ENCODE data around the gene KCNJ14. TPM values are rescaled to one million over a fixed set of nuclear protein-coding genes. Genes with fewer than 3 reads are reported as not detected.
A peak's percentile ranks its signal among the peaks of the same experiment; 100 is the strongest.

The KCNJ14 gene
- total RNA-seq, 1 donor from 2014 or later: 0.19 TPM

DNA sequence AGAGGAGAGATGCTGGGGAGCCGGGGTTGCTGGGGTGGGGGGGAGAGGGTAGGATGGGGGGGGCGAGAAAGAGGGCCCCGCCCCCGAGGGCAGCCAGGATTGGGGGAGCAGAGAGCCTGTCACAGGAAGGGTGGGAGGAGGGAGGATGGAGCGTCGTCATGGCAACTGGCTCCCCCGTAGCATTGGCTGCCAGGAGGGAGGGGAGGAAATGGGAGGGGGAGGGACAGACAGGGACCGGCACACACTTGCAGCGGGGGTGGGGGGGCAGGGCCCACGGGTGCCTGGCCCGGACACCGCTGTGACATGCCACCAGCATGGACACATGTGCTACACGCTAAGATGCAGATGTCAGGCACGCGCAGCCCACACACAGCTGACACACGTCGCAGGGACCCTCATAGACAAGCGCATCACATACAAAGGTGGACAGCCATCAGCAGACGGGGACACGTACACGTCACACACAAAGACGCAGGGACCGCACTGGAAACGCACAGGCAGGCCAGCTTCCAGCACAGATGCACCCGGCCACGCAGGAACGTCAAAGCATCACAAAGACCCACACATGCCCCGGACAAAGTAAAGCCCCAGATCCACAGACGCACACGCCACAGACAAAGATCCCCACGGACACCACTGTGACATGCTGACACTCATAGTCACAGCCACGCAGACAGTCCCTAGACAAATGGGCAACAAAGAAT is 56.6 kb downstream of the KCNJ14 start, which contains the start of gene LMTK3:
Gene LMTK3, minus strand, starts transcription at position 36 of the 704 bp plus-strand sequence. CDS start 259 bp downstream, outside the sequence.
- intact Hi-C loops (cut with DNase I): loop anchor here (5.0 kb wide), 1 partner anchor 60 kb away; no protein-coding TSS in a partner anchor
- DNase-seq (ENCODE audit: missing footprints): no peak
- ATAC-seq: no peak

DNA sequence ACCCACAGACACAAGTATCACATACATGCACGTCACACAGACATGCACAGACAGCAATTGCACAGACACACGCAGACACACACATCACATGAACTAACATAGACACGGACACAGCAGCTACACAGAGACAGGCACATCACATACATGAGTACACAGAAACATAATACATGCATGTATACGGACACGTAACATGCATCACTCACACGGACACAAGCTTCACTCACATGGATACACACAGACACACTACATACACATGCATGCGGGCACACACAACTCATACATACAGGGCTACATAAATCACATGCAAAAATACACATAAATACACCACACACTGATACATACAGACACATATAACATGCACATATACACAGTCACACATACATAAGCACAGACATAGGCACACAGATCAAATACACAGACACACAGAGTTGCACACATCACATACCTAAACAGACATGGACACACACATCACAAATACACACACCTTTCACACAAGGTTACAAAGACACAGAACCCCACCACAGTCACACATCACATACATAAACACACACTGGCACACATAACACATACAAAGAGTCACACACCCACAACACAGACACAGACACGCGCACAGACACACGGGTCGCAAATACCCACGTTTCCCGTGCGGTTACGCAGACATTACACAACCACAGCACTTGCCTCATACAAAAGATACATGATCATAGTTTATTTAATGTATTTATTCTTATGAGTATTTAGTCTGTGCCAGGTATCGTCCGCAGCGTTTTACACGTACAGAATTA is 57.3 kb downstream of the KCNJ14 start:
- intact Hi-C loops (cut with DNase I): loop anchor here (5.0 kb wide), 1 partner anchor 60 kb away; no protein-coding TSS in a partner anchor
- no peak for ATAC-seq
- DNase-seq (ENCODE audit: missing footprints): no peak

- intact Hi-C loops (cut with DNase I): loop anchor here (5.0 kb wide), 1 partner anchor 59 kb away; no protein-coding TSS in a partner anchor
- peak; percentile 84 for ATAC-seq
- peak; percentile 81 for DNase-seq (ENCODE audit: missing footprints)
These were observed 58.1 kb downstream of the KCNJ14 start for GRCh38 chr19:48513289-48514122.

- ATAC-seq (no peak), DNase-seq (ENCODE audit: missing footprints) (no peak)
- intact Hi-C loops (cut with DNase I): loop anchor here (5.0 kb wide), 1 partner anchor 58 kb away; no protein-coding TSS in a partner anchor
These were observed 58.7 kb downstream of the KCNJ14 start for GRCh38 chr19:48514123-48514458.

DNA sequence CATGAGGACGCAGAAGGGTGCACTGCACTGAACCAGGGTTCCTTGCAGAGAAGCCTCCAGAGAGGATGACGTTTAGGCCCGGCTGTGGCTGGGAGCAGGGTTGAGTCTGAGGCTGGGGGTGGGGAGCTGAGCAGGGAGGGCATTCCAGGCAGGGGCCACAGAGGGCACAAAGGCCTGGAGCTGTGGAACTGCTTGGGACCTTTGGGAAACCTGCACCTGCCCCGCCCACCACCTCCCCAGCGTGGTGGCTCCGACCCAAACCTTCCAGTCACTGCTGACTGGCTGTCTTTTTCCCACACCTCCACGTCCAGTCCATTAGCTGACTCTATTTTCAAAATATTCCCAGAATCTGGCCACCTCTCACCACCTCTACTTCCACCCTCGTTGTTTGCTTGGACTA is 61.2 kb downstream of the KCNJ14 start:
- DNase-seq (ENCODE audit: missing footprints) (no peak), ATAC-seq (no peak)
- intact Hi-C loops (cut with DNase I): no loop called here

Other genes starting within 250 kb of the KCNJ14 start
- 34.5 TPM for gene CARD8, start 199.7 kb upstream of the KCNJ14 start, total RNA-seq
- gene ZNF114, start 185.5 kb upstream of the KCNJ14 start, total RNA-seq: 0.78 TPM
- 54.3 TPM for gene EMP3, start 130.0 kb upstream of the KCNJ14 start, total RNA-seq
- gene TMEM143, start 91.6 kb upstream of the KCNJ14 start, total RNA-seq: 106 TPM
- not detected for gene SYNGR4, start 91.2 kb upstream of the KCNJ14 start, total RNA-seq
- 73.5 TPM for gene KDELR1, start 64.0 kb upstream of the KCNJ14 start, total RNA-seq
- gene GRIN2D, start 61.9 kb upstream of the KCNJ14 start, total RNA-seq: 0.38 TPM
- 17.7 TPM for gene GRWD1, start 9.6 kb upstream of the KCNJ14 start, total RNA-seq
- gene CYTH2, start 13.8 kb downstream of the KCNJ14 start, total RNA-seq: 30.7 TPM
- gene LMTK3, start 56.3 kb downstream of the KCNJ14 start, total RNA-seq: 0.70 TPM
- 0.43 TPM for gene SULT2B1, start 96.6 kb downstream of the KCNJ14 start, total RNA-seq
- not detected for gene SPACA4, start 151.2 kb downstream of the KCNJ14 start, total RNA-seq
- not detected for gene FAM83E, start 159.5 kb downstream of the KCNJ14 start, total RNA-seq
- 604 TPM for gene RPL18, start 163.6 kb downstream of the KCNJ14 start, total RNA-seq
- gene SPHK2, start 163.9 kb downstream of the KCNJ14 start, total RNA-seq: 7.2 TPM
- gene DBP, start 181.8 kb downstream of the KCNJ14 start, total RNA-seq: 15.2 TPM
- 8.4 TPM for gene CA11, start 190.6 kb downstream of the KCNJ14 start, total RNA-seq
- gene NTN5, start 217.4 kb downstream of the KCNJ14 start, total RNA-seq: 0.14 TPM
- not detected for gene FUT2, start 240.4 kb downstream of the KCNJ14 start, total RNA-seq

Measured in Right ventricle myocardium inferior (tissue), 1 donor.